HEK293T (cell line): ENCODE data around the gene ABCA4.

Experiments
- CTCF ChIA-PET: fragments of 350-600 bp; formaldehyde crosslinking; extraction: SDS; loops from one replicate; lab custom pipeline; 2021; ENCODE audit warnings: antibody characterized with exemption, inconsistent platforms; lab: Yijun Ruan, JAX
- POLR2A ChIA-PET: fragments of 350-600 bp; formaldehyde crosslinking; extraction: SDS; loops from one replicate; lab custom pipeline; 2020; ENCODE audit warnings: antibody characterized with exemption, inconsistent platforms; lab: Yijun Ruan, JAX
- DNase-seq: peaks from one replicate; pipeline ENCODE4 v3.0.0; 2012; ENCODE audit warnings: mixed read lengths; ENCODE audit errors: extremely low spot score
- ARNT ChIP-seq: fragments of 450-650 bp; IDR thresholded peaks from 2 replicates; pipeline ENCODE4 v1.6.1; 2017; ENCODE audit warnings: mild to moderate bottlenecking
- BHLHE40 ChIP-seq: fragments of 450-650 bp; IDR thresholded peaks from 2 replicates; pipeline ENCODE4 v1.6.1; 2016; ENCODE audit warnings: mild to moderate bottlenecking, moderate library complexity, borderline replicate concordance
- CTBP1 ChIP-seq: fragments of 450-650 bp; IDR thresholded peaks from 2 replicates; pipeline ENCODE4 v1.6.1; 2016; ENCODE audit warnings: borderline replicate concordance
- ELF4 ChIP-seq: fragments of 450-650 bp; IDR thresholded peaks from 2 replicates; pipeline ENCODE4 v1.6.1; 2017; ENCODE audit warnings: antibody characterized with exemption
- FOXA1 ChIP-seq: fragments of 450-650 bp; IDR thresholded peaks from 2 replicates; pipeline ENCODE4 v1.6.1; 2016; ENCODE audit warnings: mild to moderate bottlenecking
- FOXK2 ChIP-seq: fragments of 450-650 bp; IDR thresholded peaks from 2 replicates; pipeline ENCODE4 v1.6.1; 2016; ENCODE audit warnings: mild to moderate bottlenecking
- FOXM1 ChIP-seq: fragments of 450-650 bp; IDR thresholded peaks from 2 replicates; pipeline ENCODE4 v1.6.1; 2017; ENCODE audit warnings: mild to moderate bottlenecking, borderline replicate concordance
- HDGF ChIP-seq: fragments of 450-650 bp; IDR thresholded peaks from 2 replicates; pipeline ENCODE4 v1.6.1; 2017; ENCODE audit warnings: antibody characterized with exemption, borderline replicate concordance
- L3MBTL2 ChIP-seq: fragments of 450-650 bp; conservative IDR thresholded peaks from 2 replicates; pipeline ENCODE4 v1.6.1; 2016; ENCODE audit warnings: mild to moderate bottlenecking
- LEF1 ChIP-seq: fragments of 450-650 bp; IDR thresholded peaks from 2 replicates; pipeline ENCODE4 v1.6.1; 2017; ENCODE audit warnings: mild to moderate bottlenecking, borderline replicate concordance
- NFRKB ChIP-seq: fragments of 450-650 bp; IDR thresholded peaks from 2 replicates; pipeline ENCODE4 v1.6.1; 2016; ENCODE audit warnings: mild to moderate bottlenecking, moderate library complexity
- PKNOX1 ChIP-seq: fragments of 450-650 bp; IDR thresholded peaks from 2 replicates; pipeline ENCODE4 v1.6.1; 2016
- SP1 ChIP-seq: fragments of 450-650 bp; IDR thresholded peaks from 2 replicates; pipeline ENCODE4 v1.6.1; 2017
- SUZ12 ChIP-seq: fragments of 450-650 bp; IDR thresholded peaks from 2 replicates; pipeline ENCODE4 v1.6.1; 2016; ENCODE audit warnings: mild to moderate bottlenecking
- TARDBP ChIP-seq: fragments of 450-650 bp; IDR thresholded peaks from 2 replicates; pipeline ENCODE4 v1.6.1; 2016
- ZNF384 ChIP-seq: fragments of 450-650 bp; IDR thresholded peaks from 2 replicates; pipeline ENCODE4 v1.6.1; 2016

ABCA4 gene

DNA sequence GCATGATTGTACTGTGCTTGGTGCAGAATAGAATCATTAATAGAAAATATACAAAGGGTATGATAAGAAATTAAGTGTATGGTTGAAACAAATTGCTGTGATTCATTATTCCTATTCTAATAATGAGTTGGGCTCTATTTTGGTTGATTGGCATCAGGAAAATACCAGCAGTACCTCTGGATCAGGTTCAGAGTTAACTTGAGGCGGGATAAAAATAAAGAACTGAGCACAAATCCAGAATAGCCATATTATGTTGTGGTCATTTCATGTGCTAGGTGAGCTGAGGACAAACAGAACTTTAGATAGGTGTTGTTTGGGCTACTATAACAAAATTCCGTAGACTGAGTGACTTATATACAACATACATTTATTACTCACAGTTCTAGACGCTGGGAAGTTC, 151.1 kb downstream of the ABCA4 start:
- POLR2A ChIA-PET: no interaction called here
- no peak for DNase-seq
- CTCF ChIA-PET: interaction anchor here (1.0 kb wide), 1 partner anchor 51 kb away, joined by 3 read pairs; no protein-coding TSS in a partner anchor
- TF ChIP-seq LEF1 (no peak), FOXK2 (no peak), ARNT (no peak), ELF4 (no peak), TARDBP (no peak), PKNOX1 (no peak), BHLHE40 (no peak), NFRKB (no peak), FOXA1 (no peak), FOXM1 (no peak), L3MBTL2 (no peak), SP1 (no peak), HDGF (no peak), ZNF384 (no peak), CTBP1 (no peak), SUZ12 (no peak)

GRCh38 chr1:93969371-93969770, 151.6 kb downstream of the ABCA4 start:
- no peak for DNase-seq
- POLR2A ChIA-PET: no interaction called here
- no peak for TF ChIP-seq TARDBP
- TF ChIP-seq L3MBTL2: no peak
- no peak for TF ChIP-seq CTBP1
- CTCF ChIA-PET: interaction anchor here (2.0 kb wide), 1 partner anchor 11 kb away, joined by 7 read pairs; no protein-coding TSS in a partner anchor

DNA sequence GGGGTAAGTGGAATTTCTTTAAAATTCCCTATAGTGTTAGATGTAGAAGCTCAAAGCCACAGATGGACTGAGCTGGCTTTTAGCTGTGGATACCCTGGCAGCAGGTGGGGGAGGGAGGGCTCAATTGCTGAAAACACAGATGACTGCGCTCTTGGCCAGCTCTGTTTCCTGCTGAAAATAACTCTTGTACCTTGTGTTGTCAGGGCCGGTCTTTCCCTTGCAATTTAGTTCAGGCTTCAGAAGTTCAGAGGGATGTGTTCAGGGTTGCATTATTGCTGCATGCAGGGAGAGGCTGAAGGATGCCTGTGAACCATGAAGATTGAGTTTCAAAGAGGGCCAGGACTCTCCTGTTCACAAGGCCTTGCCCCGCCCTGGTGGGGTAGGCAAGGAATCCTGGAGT, 153.6 kb downstream of the ABCA4 start:
- CTCF ChIA-PET: interaction anchor here (2.0 kb wide), 1 partner anchor 13 kb away, joined by 7 read pairs; no protein-coding TSS in a partner anchor
- no peak for DNase-seq
- POLR2A ChIA-PET: interaction anchor here (1.1 kb wide), 1 partner anchor 8 kb away, joined by 3 read pairs; no protein-coding TSS in a partner anchor
- TF ChIP-seq PKNOX1: no peak
- no peak for TF ChIP-seq ELF4
- TF ChIP-seq FOXM1: no peak
- TF ChIP-seq ARNT: no peak
- no peak for TF ChIP-seq CTBP1

DNA sequence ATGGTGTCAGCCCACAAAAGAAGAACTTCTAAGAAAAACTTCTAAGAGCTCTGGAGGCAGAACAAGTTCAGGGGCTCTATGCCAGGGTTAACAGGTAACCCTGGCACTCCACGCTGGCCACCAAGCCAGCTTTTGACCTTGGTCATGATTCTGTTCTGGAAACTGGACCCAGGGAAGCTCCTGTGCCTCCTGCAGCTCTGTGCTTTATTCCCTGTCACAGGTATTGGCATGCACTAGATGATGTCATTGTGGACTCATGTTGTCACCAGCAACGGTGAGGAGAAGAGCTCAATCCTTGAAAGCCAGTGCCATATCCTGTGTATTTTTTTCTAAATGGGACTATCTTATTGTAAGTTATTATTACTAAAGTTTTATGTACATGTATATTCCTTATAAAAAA, 155.1 kb downstream of the ABCA4 start:
- POLR2A ChIA-PET: interaction anchor here (0.5 kb wide), 1 partner anchor 249 kb away, joined by 4 read pairs; no protein-coding TSS in a partner anchor
- CTCF ChIA-PET: interaction anchor here (0.6 kb wide), 1 partner anchor 320 kb away, joined by 3 read pairs; no protein-coding TSS in a partner anchor
- no peak for TF ChIP-seq SP1
- DNase-seq: no peak

GRCh38 chr1:93965256-93965655, 155.7 kb downstream of the ABCA4 start:
- ChIA-PET CTCF (interaction anchor here (0.6 kb wide), 1 partner anchor 320 kb away, joined by 3 read pairs; no protein-coding TSS in a partner anchor), POLR2A (interaction anchor here (0.5 kb wide), 1 partner anchor 250 kb away, joined by 4 read pairs; no protein-coding TSS in a partner anchor)
- DNase-seq: no peak
- TF ChIP-seq HDGF (no peak), ELF4 (no peak), L3MBTL2 (no peak), FOXM1 (no peak), BHLHE40 (no peak), FOXA1 (no peak), FOXK2 (no peak), PKNOX1 (no peak), CTBP1 (no peak), LEF1 (no peak), ZNF384 (no peak), SUZ12 (no peak), NFRKB (no peak), TARDBP (no peak), SP1 (no peak), ARNT (no peak)

DNA sequence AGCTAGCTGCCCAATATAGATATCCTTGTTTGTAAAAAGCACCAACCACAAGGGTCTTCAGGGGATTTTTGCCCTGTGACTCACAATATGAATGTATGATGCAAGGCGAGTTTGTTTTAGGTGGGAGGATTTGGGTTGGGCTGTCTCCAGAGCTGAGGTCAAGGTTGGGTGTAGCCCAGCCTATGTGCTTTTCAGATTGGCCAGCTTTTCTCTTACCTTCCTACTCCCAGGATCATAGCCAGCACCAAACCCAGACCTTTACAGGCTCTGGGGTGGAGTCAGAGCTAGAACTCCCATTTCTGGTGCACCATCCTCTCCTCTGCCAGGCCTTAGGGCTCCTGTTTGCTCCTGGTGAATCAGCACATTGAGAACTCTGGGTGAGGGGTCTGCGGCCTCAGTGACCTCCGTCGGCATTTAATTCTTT, 156.2 kb downstream of the ABCA4 start:
- TF ChIP-seq FOXK2 (no peak), ELF4 (no peak), NFRKB (no peak), FOXM1 (no peak)
- ChIA-PET CTCF (no interaction called here), POLR2A (no interaction called here)
- DNase-seq: no peak

DNA sequence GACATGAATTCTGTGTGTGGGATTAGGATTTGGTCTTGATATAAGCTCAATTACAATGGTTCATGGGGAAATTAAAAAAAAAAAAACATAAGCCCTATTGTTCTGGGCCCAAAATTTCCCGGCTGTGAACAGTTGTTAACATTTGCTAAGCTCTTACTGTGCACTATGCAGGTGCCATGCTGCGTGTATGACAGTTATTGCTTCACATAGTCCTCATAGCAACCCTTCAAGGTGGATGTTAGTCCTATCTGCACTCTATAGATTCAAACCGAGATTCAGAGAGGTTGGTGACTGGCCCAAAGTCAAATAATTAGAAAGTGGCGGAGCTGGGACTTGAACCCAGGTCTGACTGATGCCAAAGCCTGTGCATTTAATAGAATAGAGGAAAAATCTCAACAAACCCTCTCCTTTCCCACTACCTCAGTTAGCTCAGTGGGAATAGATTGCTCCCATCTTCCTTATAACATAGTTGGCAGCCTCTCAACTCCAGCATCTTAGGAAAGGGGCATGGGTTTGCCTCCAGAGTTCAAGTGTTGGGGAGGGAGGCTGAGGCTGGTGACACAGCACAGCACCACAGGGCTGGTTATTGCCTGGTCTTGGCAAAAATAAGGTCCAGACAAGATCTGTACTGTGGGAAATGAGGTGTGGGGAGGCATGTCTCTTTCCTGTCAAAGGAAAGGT, 156.7 kb downstream of the ABCA4 start:
- no peak for DNase-seq
- TF ChIP-seq ARNT (no peak), LEF1 (no peak), FOXK2 (no peak), SUZ12 (no peak), PKNOX1 (no peak), SP1 (no peak), ZNF384 (no peak), TARDBP (no peak), ELF4 (no peak)
- POLR2A ChIA-PET: no interaction called here
- CTCF ChIA-PET: no interaction called here
